Stomach (tissue), 4 donors: ENCODE data around the gene ZFAND6.

Source experiments
- CTCF ChIP-seq, 7 experiments: fragments of 450-650 bp in 4 of 7; fragments of 200-600 bp in 3 of 7; sonication (generic) in 3 of 7; IDR thresholded peaks; one replicate each; pipeline ENCODE4 v1.5.1; 2016 to 2019; ENCODE audit warnings: antibody characterized with exemption in 7 of 7, control low read depth in 2 of 7, mild to moderate bottlenecking in 1 of 7
- POLR2A ChIP-seq, 4 donors: fragments of 450-650 bp; IDR thresholded peaks; one replicate each; pipeline ENCODE4 v1.6.1; 2016; ENCODE audit warnings: antibody characterized with exemption in 4 of 4, control low read depth in 2 of 4, mild to moderate bottlenecking in 1 of 4, moderate library complexity in 1 of 4
- POLR2AphosphoS5 ChIP-seq, 3 donors: sonication (generic); formaldehyde crosslinking; IDR thresholded peaks; one replicate each; pipeline ENCODE4 v1.6.1; 2016; ENCODE audit warnings: antibody characterized with exemption in 3 of 3

DNA sequence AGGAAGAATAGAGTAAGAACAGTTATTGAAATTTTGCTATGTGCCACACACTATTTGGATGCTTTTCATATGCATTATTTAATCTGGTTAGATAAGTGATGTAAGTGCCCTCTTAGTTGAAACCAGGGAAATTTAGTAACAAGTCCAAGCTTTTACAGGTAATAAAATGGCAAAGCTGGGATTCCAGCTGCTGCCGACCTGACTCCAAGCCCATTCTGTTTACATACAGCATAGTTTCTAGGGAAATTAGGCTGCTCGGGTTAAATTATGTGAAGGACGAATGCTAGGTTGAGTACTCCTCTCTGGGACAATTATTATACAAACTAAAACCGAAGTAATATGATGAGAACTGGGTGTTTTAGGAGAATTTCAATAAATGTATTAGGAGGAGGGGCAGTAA is 54.6 kb downstream of the ZFAND6 start:
- TF ChIP-seq CTCF (IDR thresholded peaks at IDR 0.05) (no peak), POLR2A (IDR thresholded peaks at IDR 0.05) (no peak), POLR2AphosphoS5 (IDR thresholded peaks at IDR 0.05) (no peak)
